Mucosa of descending colon (tissue), 3 donors: Measurements from ENCODE around the gene CNRIP1. TPM values are rescaled to one million over a fixed set of nuclear protein-coding genes. Genes with fewer than 3 reads are reported as not detected.
A peak's percentile ranks its signal among the peaks of the same experiment; 100 is the strongest.

ENCODE experiments used
- ATAC-seq: fragments of 200-7000 bp; cut with Tn5 transposase; one replicate; pipeline ENCODE4 v1.9.1; 2020; ENCODE audit warnings: mild to moderate bottlenecking, moderate library complexity
- DNase-seq, 3 donors: peaks; one replicate each; pipeline ENCODE4 v3.0.0-alpha.2; 2020
- H3K36me3 ChIP-seq: fragments of 200-600 bp; one replicate; pipeline ENCODE4 v1.8.0; 2021; ENCODE audit warnings: low read depth, mild to moderate bottlenecking
- H3K4me1 ChIP-seq: fragments of 200-600 bp; one replicate; pipeline ENCODE4 v1.8.0; 2021; ENCODE audit warnings: low read depth, mild to moderate bottlenecking
- H3K4me3 ChIP-seq: fragments of 200-600 bp; one replicate; pipeline ENCODE4 v1.8.0; 2021; ENCODE audit warnings: mild to moderate bottlenecking
- H3K9me3 ChIP-seq: fragments of 200-600 bp; one replicate; pipeline ENCODE4 v1.8.0; 2021; ENCODE audit warnings: mild to moderate bottlenecking
- CTCF ChIP-seq: fragments of 200-600 bp; IDR thresholded peaks from one replicate; pipeline ENCODE4 v1.8.0; 2022; ENCODE audit warnings: antibody characterized with exemption, mild to moderate bottlenecking
- intact Hi-C, 2 donors: fragments of 100-400 bp; cut with DNase I in 1 of 2; cut with micrococcal nuclease in 1 of 2; formaldehyde crosslinking; loops; one replicate each; pipeline versions ENCODE4 v1.11.0 to v1.11.1; 2022; cut with DNase I, micrococcal nuclease
- total RNA-seq, 3 donors: library from RNA; stranded (reverse); fragmentation: NEBNext Ultra II Directional in 2 of 3; extraction: Animal tissue kit (Norgen Biotek cat#: 25700) in 2 of 3; gene quantifications; one replicate each; pipeline versions ENCODE4 v1.2.1 to v1.2.4, GENCODE V29; 2021 to 2023
- donor health status: DM: no; HTN: no; CAD: no; lungs with moderate emphysema.
- donor health status: DM: no; HTN: no; CAD: no.
- donor health status: DM: no; HTN: yes; CAD: no.

CNRIP1 gene
- total RNA-seq, 3 donors from 2014 or later = 4.1 to 20.0 (median 6.2) TPM

- no peak for DNase-seq
- H3K36me3 ChIP-seq = no peaks in the 10 kb centered on the region
- intact Hi-C loops = no loop called here
- TF ChIP-seq CTCF = peak; percentile 55
- peak overlapping the region; percentile 89 for H3K4me3 ChIP-seq
- no peaks in the 10 kb centered on the region for H3K9me3 ChIP-seq
- H3K4me1 ChIP-seq = peaks cover 35% of the 10 kb centered on the region
- no peak for ATAC-seq
Measured at GRCh38 chr2:68250652-68251186, 69.0 kb downstream of the CNRIP1 start.

GRCh38 chr2:68250196-68250595, 69.6 kb downstream of the CNRIP1 start:
- intact Hi-C loops = no loop called here

GRCh38 chr2:68248806-68249205, 70.9 kb downstream of the CNRIP1 start:
- Histone ChIP-seq H3K9me3 (no peaks in the 10 kb centered on the region), H3K4me3 (no peak overlapping the region), H3K36me3 (no peaks in the 10 kb centered on the region), H3K4me1 (peaks cover 35% of the 10 kb centered on the region)
- intact Hi-C loops = loop anchor here in 1 of 2 donors (10.0 kb wide), 1 partner anchor 54 kb away; no protein-coding TSS in a partner anchor
- DNase-seq (no peak), ATAC-seq (no peak)
- no peak for TF ChIP-seq CTCF

More at GRCh38 chr2:68250196-68250595, 69.6 kb downstream of the CNRIP1 start:
- ATAC-seq (no peak), DNase-seq (no peak)
- TF ChIP-seq CTCF = no peak
- Histone ChIP-seq H3K36me3 (no peaks in the 10 kb centered on the region), H3K9me3 (no peaks in the 10 kb centered on the region), H3K4me3 (no peak overlapping the region), H3K4me1 (peaks cover 35% of the 10 kb centered on the region)

- peak in 1 of 3 donors; percentile 25 for DNase-seq
- no peaks in the 10 kb centered on the region for H3K9me3 ChIP-seq
- peaks cover 35% of the 10 kb centered on the region for H3K4me1 ChIP-seq
- no peaks in the 10 kb centered on the region for H3K36me3 ChIP-seq
- no peak for TF ChIP-seq CTCF
- intact Hi-C loops = loop anchor here in 1 of 2 donors (10.0 kb wide), 1 partner anchor 54 kb away; no protein-coding TSS in a partner anchor
- no peak for ATAC-seq
- no peak overlapping the region for H3K4me3 ChIP-seq
Measured at GRCh38 chr2:68248361-68248760, 71.4 kb downstream of the CNRIP1 start.

GRCh38 chr2:68246396-68246795, 73.4 kb downstream of the CNRIP1 start:
- no peaks in the 10 kb centered on the region for H3K9me3 ChIP-seq
- H3K4me1 ChIP-seq = peaks cover 35% of the 10 kb centered on the region
- no peak overlapping the region for H3K4me3 ChIP-seq
- no peaks in the 10 kb centered on the region for H3K36me3 ChIP-seq
- no peak for DNase-seq
- no peak for TF ChIP-seq CTCF
- no peak for ATAC-seq
- intact Hi-C loops = loop anchor here in 1 of 2 donors (10.0 kb wide), 1 partner anchor 52 kb away; no protein-coding TSS in a partner anchor
